D721Med (cell line): ENCODE measurements around the gene MBOAT2.

Experiments used
- DNase-seq: peaks from one replicate; pipeline ENCODE4 v3.0.0; 2011; ENCODE audit warnings: low spot score; ENCODE audit not compliant: insufficient read length
- FAIRE-seq: peaks from 2 replicates; lab custom pipeline; 2011; peaks lifted over from hg19 to GRCh38; lab: Jason Lieb, UNC
- CTCF ChIP-seq: IDR thresholded peaks from 2 replicates; pipeline ENCODE4 v1.5.1; 2012; ENCODE audit warnings: mild to moderate bottlenecking, control low read depth; ENCODE audit not compliant: insufficient read depth; ENCODE audit errors: missing control alignments

The MBOAT2 gene

GRCh38 chr2:8870441-8870840, 133.0 kb downstream of the MBOAT2 start:
- DNase-seq (no peak), FAIRE-seq (no peak)
- no peak for TF ChIP-seq CTCF

GRCh38 chr2:8867363-8867762, 136.1 kb downstream of the MBOAT2 start:
- FAIRE-seq (no peak), DNase-seq (no peak)
- no peak for TF ChIP-seq CTCF

- FAIRE-seq (no peak), DNase-seq (no peak)
- TF ChIP-seq CTCF = no peak
These were observed 140.0 kb downstream of the MBOAT2 start for GRCh38 chr2:8863331-8863953.

DNA sequence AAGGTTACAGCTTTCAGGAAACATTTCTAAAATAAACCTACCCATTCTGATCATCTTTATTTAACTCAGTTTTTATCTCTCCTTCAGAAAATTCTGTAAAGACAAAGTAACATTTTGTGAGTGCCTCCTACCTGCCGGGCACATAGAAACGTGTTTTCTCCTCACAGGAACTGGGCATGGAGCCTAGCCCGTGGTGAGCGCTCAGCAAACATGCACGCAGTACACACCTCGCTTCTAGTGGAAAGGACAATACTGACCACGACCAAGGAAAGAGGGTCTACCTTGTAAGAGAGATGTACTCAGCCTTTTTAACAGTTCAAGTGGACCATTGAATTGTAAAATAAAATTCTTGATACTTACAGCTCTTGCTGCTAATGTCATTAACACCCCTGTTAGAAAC, 141.3 kb downstream of the MBOAT2 start:
- DNase-seq (no peak), FAIRE-seq (no peak)
- no peak for TF ChIP-seq CTCF

DNA sequence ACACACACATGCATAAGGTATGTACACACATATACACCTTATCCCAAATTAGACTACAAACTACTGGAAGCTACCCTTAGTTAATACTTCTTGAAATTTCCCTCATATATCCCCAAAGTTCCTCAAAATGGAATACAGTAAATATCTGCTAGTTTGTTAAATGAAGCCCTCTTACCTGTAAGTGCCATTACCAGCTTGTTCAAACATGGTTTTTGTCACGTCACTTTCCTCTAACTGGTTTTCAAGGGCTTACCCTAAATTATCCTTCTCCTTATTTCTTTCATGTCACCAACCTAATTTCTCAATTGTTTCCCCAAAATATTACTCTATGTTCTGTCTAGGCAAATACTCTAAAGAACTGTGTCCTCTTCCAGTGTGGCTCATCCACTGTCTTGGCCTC, 141.7 kb downstream of the MBOAT2 start:
- DNase-seq = no peak
- no peak for FAIRE-seq
- TF ChIP-seq CTCF = no peak

GRCh38 chr2:8860239-8860638, 143.2 kb downstream of the MBOAT2 start:
- DNase-seq = no peak
- no peak for FAIRE-seq

More at GRCh38 chr2:8860239-8860638, 143.2 kb downstream of the MBOAT2 start:
- TF ChIP-seq CTCF = no peak
